ENCODE data around the gene COL27A1. TPM values are rescaled to one million over a fixed set of nuclear protein-coding genes. Genes with fewer than 3 reads are reported as not detected.

COL27A1 gene
- total and polyA plus RNA-seq, 2 experiments from 2014 or later = 10.5 to 18.0 TPM

DNA sequence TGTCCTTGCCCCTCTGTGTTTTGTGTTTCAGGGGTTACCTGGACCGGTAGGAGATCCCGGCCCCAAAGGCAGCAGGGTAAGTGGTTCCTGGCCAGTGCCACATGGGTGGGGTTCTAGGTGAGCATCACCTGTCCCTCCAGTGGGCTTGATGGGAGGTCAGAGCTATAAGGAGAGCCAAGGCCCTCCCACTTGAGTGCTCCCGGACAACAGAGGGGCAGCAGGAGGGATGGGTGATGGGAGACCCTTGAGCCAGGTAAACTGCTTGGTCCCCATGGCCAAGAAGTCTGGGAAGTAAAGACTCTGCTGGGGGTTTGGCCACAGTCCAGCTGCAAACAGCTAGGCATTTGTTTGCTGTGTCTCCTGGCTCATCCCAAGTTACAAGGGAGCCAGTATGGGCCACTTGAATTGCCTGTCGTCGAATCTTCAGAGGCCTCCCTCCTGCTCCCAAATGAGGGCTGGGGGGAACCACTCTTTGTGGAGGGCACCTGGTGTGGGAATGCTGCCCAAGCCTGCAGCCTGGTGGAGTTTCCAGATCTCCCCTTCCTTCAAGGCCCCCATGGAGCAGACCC is 51.0 kb downstream of the COL27A1 start:
- Histone ChIP-seq H4K20me1 (replicated peaks; ENCODE audit: insufficient read depth) (no peaks in the 10 kb centered on the region; the same call in 1 of the 2 replicates), H3K4me2 (no peak overlapping the region), H3K4me3 (no peak overlapping the region), H3K4me1 (ENCODE audit: insufficient read depth) (no peaks in the 10 kb centered on the region), H3K9me2 (ENCODE audit: insufficient read depth) (no peaks in the 10 kb centered on the region), H3K27me3 (ENCODE audit: insufficient read depth) (no peaks in the 10 kb centered on the region), H2AFZ (no peak overlapping the region), H3K79me2 (replicated peaks; ENCODE audit: insufficient read depth) (no peaks in the 10 kb centered on the region), H3K36me3 (ENCODE audit: insufficient read depth) (no peaks in the 10 kb centered on the region), H3K27ac (ENCODE audit: low read depth) (no peak overlapping the region), H3F3A (replicated peaks; ENCODE audit: low read depth) (no peaks in the 10 kb centered on the region)
- DNase-seq (ENCODE audit: low spot score) = no peak
- Mint-ChIP-seq H3K9me3 (no peaks in the 10 kb centered on the region), H3K27me3 (ENCODE audit: insufficient read depth, low read depth, poor library complexity) (peaks cover 19% of the 10 kb centered on the region), H3K36me3 (ENCODE audit: low read depth) (peaks cover 3% of the 10 kb centered on the region; the same call in 1 of the 3 replicates), H3K4me1 (peaks cover 27% of the 10 kb centered on the region), H3K4me3 (no peak overlapping the region), H3K27ac (no peak overlapping the region)
- ATAC-seq = no peak
- TF ChIP-seq ZNF114 (CRISPR knock-in tag; IDR thresholded peaks at IDR 0.05) = no peak
- TF ChIP-seq, protein P1, sequence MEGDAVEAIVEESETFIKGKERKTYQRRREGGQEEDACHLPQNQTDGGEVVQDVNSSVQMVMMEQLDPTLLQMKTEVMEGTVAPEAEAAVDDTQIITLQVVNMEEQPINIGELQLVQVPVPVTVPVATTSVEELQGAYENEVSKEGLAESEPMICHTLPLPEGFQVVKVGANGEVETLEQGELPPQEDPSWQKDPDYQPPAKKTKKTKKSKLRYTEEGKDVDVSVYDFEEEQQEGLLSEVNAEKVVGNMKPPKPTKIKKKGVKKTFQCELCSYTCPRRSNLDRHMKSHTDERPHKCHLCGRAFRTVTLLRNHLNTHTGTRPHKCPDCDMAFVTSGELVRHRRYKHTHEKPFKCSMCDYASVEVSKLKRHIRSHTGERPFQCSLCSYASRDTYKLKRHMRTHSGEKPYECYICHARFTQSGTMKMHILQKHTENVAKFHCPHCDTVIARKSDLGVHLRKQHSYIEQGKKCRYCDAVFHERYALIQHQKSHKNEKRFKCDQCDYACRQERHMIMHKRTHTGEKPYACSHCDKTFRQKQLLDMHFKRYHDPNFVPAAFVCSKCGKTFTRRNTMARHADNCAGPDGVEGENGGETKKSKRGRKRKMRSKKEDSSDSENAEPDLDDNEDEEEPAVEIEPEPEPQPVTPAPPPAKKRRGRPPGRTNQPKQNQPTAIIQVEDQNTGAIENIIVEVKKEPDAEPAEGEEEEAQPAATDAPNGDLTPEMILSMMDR (conservative IDR thresholded peaks at IDR 0.05; ENCODE audit: low read depth in 2 of 2) = no peak
- TF ChIP-seq, protein P2, sequence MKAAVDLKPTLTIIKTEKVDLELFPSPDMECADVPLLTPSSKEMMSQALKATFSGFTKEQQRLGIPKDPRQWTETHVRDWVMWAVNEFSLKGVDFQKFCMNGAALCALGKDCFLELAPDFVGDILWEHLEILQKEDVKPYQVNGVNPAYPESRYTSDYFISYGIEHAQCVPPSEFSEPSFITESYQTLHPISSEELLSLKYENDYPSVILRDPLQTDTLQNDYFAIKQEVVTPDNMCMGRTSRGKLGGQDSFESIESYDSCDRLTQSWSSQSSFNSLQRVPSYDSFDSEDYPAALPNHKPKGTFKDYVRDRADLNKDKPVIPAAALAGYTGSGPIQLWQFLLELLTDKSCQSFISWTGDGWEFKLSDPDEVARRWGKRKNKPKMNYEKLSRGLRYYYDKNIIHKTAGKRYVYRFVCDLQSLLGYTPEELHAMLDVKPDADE (IDR thresholded peaks at IDR 0.05) = no peak
- TF ChIP-seq, protein P3, sequence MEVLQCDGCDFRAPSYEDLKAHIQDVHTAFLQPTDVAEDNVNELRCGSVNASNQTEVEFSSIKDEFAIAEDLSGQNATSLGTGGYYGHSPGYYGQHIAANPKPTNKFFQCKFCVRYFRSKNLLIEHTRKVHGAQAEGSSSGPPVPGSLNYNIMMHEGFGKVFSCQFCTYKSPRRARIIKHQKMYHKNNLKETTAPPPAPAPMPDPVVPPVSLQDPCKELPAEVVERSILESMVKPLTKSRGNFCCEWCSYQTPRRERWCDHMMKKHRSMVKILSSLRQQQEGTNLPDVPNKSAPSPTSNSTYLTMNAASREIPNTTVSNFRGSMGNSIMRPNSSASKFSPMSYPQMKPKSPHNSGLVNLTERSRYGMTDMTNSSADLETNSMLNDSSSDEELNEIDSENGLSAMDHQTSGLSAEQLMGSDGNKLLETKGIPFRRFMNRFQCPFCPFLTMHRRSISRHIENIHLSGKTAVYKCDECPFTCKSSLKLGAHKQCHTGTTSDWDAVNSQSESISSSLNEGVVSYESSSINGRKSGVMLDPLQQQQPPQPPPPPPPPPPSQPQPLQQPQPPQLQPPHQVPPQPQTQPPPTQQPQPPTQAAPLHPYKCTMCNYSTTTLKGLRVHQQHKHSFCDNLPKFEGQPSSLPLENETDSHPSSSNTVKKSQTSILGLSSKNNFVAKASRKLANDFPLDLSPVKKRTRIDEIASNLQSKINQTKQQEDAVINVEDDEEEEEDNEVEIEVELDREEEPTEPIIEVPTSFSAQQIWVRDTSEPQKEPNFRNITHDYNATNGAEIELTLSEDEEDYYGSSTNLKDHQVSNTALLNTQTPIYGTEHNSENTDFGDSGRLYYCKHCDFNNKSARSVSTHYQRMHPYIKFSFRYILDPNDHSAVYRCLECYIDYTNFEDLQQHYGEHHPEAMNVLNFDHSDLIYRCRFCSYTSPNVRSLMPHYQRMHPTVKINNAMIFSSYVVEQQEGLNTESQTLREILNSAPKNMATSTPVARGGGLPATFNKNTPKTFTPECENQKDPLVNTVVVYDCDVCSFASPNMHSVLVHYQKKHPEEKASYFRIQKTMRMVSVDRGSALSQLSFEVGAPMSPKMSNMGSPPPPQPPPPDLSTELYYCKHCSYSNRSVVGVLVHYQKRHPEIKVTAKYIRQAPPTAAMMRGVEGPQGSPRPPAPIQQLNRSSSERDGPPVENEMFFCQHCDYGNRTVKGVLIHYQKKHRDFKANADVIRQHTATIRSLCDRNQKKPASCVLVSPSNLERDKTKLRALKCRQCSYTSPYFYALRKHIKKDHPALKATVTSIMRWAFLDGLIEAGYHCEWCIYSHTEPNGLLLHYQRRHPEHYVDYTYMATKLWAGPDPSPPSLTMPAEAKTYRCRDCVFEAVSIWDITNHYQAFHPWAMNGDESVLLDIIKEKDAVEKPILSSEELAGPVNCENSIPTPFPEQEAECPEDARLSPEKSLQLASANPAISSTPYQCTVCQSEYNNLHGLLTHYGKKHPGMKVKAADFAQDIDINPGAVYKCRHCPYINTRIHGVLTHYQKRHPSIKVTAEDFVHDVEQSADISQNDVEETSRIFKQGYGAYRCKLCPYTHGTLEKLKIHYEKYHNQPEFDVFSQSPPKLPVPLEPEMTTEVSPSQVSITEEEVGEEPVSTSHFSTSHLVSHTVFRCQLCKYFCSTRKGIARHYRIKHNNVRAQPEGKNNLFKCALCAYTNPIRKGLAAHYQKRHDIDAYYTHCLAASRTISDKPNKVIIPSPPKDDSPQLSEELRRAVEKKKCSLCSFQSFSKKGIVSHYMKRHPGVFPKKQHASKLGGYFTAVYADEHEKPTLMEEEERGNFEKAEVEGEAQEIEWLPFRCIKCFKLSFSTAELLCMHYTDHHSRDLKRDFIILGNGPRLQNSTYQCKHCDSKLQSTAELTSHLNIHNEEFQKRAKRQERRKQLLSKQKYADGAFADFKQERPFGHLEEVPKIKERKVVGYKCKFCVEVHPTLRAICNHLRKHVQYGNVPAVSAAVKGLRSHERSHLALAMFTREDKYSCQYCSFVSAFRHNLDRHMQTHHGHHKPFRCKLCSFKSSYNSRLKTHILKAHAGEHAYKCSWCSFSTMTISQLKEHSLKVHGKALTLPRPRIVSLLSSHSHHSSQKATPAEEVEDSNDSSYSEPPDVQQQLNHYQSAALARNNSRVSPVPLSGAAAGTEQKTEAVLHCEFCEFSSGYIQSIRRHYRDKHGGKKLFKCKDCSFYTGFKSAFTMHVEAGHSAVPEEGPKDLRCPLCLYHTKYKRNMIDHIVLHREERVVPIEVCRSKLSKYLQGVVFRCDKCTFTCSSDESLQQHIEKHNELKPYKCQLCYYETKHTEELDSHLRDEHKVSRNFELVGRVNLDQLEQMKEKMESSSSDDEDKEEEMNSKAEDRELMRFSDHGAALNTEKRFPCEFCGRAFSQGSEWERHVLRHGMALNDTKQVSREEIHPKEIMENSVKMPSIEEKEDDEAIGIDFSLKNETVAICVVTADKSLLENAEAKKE (CRISPR knock-in tag; IDR thresholded peaks at IDR 0.05) = no peak
- no peak for TF ChIP-seq EZH2 (IDR thresholded peaks at IDR 0.05; ENCODE audit: low read depth, unreplicated experiment)
- no peak for TF ChIP-seq CREB1 (CRISPR knock-in tag; IDR thresholded peaks at IDR 0.05; ENCODE audit: low read depth)
- no peak for TF ChIP-seq EZH2phosphoT487 (IDR thresholded peaks at IDR 0.05; ENCODE audit: unreplicated experiment)
- TF ChIP-seq JUNB (IDR thresholded peaks at IDR 0.05; ENCODE audit: unreplicated experiment) = no peak
- TF ChIP-seq ZNF331 (CRISPR knock-in tag; IDR thresholded peaks at IDR 0.05; ENCODE audit: low read depth) = no peak
- TF ChIP-seq NANOG (IDR thresholded peaks at IDR 0.05; ENCODE audit: borderline replicate concordance) = no peak
- no peak for TF ChIP-seq POLR2AphosphoS5 (IDR thresholded peaks at IDR 0.05; ENCODE audit: low read depth)
- TF ChIP-seq STAT1 (IDR thresholded peaks at IDR 0.05; ENCODE audit: unreplicated experiment) = no peak
- TF ChIP-seq, protein P4, sequence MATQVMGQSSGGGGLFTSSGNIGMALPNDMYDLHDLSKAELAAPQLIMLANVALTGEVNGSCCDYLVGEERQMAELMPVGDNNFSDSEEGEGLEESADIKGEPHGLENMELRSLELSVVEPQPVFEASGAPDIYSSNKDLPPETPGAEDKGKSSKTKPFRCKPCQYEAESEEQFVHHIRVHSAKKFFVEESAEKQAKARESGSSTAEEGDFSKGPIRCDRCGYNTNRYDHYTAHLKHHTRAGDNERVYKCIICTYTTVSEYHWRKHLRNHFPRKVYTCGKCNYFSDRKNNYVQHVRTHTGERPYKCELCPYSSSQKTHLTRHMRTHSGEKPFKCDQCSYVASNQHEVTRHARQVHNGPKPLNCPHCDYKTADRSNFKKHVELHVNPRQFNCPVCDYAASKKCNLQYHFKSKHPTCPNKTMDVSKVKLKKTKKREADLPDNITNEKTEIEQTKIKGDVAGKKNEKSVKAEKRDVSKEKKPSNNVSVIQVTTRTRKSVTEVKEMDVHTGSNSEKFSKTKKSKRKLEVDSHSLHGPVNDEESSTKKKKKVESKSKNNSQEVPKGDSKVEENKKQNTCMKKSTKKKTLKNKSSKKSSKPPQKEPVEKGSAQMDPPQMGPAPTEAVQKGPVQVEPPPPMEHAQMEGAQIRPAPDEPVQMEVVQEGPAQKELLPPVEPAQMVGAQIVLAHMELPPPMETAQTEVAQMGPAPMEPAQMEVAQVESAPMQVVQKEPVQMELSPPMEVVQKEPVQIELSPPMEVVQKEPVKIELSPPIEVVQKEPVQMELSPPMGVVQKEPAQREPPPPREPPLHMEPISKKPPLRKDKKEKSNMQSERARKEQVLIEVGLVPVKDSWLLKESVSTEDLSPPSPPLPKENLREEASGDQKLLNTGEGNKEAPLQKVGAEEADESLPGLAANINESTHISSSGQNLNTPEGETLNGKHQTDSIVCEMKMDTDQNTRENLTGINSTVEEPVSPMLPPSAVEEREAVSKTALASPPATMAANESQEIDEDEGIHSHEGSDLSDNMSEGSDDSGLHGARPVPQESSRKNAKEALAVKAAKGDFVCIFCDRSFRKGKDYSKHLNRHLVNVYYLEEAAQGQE (IDR thresholded peaks at IDR 0.05; ENCODE audit: unreplicated experiment) = no peak

All from GM23338 (cell line).